ENCODE data around the gene HDAC9.

- TF ChIP-seq KLF9 (CRISPR knock-in tag; IDR thresholded peaks at IDR 0.05; ENCODE audit: low read depth) (no peak), POLR2AphosphoS2 (IDR thresholded peaks at IDR 0.05; ENCODE audit: low read depth, low read length) (no peak), HINFP (CRISPR knock-in tag; IDR thresholded peaks at IDR 0.05; ENCODE audit: low read depth) (no peak), RAD21 (CRISPR knock-in tag; IDR thresholded peaks at IDR 0.05) (no peak), CSRNP1 (CRISPR knock-in tag; IDR thresholded peaks at IDR 0.05) (no peak), SRF (IDR thresholded peaks at IDR 0.05; ENCODE audit: low read depth, low read length) (no peak), GABPA (IDR thresholded peaks at IDR 0.05; ENCODE audit: low read depth, low read length) (no peak), GABPA (CRISPR knock-in tag; IDR thresholded peaks at IDR 0.05; ENCODE audit: low read depth) (no peak)
These were observed 431.6 kb downstream of the HDAC9 start for GRCh38 chr7:18927134-18927533.
